ENCODE data around the gene PDCD1LG2.

PDCD1LG2 gene

DNA sequence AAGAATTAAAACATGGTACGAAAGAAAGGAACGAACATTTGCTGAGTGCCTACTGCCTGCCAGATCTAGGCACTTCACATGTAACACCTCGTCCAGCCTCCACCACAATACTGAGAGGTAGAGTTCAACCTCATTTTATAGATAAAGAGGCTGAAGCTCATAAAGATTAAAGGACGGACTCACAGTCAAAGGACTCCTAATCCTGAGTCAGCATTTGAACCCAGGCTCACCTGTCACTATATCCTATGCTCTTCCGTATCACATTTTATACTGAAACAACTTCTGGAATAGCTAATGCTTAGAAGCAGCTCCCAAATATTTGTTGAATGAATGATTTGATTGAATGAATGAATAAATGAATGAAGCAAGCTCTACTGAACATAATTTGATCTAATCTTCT, 22.5 kb downstream of the PDCD1LG2 start:
- DNase-seq: no peak

DNA sequence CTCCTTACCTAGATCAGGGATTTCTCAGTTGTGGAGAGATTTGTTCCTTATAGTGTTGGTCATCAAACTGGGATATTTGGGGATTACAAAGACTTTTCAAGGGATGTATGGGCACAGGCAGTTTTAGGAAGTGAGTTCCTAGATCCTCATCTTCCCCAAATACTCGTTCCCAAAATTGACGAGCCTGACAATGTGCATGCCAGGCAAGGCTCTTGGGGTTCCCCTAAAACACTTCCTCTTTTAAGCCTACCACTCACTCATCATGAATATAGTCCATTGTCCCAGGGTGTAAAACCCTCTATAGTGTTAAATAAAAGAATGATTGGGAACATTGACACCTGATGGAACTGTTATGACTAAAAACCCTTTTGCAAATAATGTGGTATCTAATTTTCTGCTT, 26.4 kb downstream of the PDCD1LG2 start:
- DNase-seq: no peak

DNA sequence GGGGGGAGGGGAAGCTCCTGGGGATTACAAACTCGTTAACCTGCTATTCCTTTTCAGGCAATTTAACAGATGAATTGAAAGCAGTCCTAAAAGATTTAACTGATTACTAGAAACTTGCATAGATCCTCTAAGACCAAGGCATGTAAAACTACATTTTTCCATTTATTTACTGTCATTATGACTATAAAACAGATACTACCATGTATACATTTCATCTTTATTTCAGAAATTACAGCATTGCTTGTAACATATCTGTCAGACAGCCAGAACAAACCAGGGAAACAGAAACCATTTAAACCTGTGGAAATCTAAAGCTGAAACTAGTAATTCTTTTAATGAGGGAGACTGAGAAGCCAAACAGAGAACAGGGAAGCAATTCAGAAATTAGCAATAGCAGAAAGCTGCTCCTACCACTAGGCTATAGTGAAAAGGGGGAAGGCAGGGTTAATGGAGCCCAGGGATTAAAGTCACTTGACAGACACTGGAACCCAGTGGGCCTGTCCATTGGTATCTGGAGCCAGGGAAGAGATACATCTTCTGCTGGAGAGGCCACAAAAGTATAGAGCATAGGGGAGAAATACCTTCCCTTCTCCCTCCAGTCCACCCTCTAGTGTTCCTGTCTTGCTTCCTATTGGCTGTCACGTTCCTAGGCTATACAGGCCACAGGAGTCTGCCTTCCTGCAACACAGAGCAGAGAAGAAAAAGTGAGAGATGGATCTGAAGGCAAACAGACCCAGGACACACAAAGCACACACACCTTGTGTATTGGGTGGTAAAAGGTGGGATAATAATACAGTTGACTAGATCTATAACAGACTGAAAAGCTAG, 33.8 kb downstream of the PDCD1LG2 start:
- DNase-seq: no peak

DNA sequence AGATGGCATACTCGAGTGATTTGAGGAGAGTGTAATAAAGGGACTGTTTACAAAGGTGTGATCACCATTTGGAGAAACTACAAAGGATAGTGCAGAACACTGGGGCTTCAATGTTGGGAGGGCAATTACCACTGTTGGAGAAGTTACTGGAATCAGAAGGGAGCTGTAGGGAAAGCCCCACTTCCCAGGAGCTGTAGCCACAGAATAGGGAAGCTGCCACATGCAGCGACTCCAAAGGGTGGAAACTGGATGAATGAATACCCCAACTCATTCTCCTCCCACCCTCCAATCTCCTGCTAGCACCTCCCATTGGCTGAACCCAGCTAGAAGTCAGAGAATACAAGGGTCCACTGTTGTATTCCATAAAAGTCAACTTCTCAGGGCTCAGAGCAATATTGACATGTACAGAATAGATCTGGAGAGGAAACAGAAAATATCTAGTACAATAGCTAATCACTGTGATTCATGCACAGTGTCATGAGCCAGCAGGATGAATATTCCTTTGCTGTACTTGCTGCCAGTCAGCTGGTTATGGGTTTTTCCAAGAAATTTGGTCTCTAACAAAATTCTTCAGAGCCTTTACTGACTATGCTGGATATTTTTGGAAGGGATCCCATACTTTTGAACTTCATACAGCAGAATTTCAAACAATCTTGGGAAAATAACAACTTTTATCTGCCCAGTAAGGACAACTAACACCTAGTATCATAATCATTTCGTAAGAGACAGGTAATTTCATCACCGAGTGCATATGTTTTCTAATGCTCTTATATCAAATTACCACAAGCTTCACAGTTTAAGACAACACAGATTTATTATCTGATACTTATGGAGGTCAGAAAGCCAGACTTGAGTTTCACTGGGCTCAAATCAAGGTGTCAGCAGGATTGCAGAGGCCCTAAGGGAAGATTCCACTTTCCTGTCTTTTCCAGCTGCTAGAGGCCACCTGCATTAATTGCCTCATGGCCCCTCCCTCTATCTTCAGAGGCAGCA, 39.6 kb downstream of the PDCD1LG2 start:
- no peak for DNase-seq

DNA sequence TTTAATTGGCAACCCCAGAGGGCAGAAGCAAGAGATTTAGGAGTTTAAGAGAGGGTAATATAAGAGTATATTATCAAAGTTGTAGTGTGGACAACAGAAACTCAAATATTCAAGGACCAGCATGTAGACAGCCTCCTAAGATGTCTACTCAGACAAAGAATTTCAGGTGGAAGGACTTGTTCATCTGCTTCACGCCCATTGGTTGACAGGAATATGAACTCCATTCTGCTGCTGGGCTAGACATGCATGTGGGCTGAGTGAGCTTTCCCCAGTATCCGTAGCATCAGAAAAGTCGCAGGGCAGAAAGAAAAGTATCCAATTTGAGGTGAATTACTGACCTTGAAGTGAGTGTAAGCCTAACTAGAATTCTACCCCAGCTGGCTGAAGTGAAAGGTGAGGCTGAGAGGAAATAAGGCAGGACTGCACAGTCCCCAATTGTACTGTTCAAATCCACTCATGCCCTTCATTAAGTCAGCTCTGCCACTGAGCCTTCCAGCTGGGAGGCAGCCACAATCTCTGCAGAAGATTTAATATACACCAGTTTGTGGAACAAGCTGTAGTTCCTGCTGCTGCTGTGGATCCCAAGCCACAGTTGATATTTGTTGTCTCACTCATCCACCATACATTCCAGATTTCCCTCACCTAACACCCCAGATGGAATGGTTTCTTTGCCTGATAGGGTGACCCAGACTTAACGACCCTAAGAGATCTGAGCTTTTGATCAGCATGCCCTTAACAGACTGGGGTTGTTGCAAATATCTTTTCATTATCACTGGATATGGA, 41.2 kb downstream of the PDCD1LG2 start:
- no peak for DNase-seq

DNA sequence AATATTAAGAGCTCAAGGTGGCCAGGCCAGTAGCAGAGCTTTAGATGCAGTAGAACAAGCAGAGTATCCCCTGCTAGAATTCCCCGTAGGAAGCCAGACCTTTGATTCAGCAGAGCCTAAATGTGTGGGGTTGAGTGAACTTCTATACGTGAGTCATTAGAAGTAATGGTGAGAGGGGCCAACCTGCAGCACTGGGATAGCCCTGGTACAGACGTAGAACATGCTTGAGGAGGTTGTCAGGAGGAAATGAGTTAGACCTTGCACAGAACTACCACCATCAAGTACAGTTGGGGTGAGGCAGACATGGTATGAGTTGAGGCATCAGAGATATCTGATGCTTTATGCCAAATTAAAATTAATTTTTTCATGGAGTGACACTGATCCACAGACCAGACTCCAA, 42.0 kb downstream of the PDCD1LG2 start:
- no peak for DNase-seq

DNA sequence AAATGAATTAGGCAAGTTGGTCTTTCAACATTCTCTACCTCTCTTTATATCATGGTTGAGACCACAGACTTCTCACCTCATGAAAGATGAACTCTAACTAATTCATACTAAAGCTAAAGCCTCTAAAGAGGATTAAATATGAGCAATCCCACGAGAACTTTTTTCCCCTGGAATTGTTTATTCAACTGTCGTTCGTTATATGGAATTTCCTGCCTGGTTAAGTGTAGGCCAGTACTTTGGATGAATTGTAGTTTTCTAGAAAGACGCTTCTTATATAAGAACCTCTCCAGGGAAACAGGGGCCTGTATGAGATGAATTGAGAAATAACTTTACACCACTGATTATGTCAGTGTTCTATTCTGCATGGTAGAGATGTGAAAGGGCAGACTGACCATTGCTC, 42.9 kb downstream of the PDCD1LG2 start:
- no peak for DNase-seq

DNA sequence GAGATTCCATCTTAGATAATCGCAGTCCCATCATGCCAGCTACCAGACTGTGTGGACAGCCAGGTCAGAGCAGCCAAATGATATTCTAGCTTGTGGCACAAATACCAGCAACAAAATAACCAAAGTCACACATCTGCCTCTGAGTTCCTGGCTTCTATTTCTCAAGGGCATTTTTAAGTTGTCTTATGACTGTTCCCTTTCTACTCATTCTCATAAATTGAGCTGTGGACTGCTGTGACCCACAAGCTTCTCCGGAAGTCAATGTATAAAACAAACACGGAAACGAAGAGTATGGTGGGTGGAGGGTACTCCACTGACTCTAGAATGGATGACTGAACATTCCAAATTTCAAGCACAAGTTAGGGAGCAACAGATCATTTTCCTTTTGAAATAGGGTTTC, 43.9 kb downstream of the PDCD1LG2 start:
- DNase-seq: peak; percentile 15

DNA sequence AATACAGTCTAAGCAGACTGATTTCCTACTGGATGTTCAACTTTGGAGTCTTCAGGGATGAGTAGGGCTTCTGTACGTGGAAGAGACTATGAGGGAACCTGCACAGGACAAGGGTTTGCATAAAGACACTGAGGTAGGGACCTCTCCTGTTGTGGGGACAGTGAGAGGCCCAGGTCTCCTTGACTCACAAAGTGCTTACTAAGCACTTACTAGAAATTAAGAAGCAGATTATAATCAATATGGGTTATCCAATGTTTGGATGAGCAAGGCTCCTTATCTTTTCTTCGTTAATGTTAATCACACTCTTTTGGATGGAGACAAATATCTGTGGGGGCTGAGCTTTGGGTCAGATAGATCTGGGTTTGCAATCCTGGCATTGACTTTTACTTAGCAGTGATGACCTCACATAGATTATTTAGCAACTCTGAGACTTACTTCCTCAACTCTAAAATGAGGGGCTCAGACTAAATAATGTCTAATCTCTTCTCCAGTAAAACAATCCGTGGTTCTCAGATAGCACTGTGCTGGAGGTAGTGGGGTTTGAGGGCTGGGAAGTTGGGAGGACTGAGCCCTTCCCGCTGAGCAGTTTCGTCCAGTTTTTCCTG, 45.9 kb downstream of the PDCD1LG2 start:
- no peak for DNase-seq

DNA sequence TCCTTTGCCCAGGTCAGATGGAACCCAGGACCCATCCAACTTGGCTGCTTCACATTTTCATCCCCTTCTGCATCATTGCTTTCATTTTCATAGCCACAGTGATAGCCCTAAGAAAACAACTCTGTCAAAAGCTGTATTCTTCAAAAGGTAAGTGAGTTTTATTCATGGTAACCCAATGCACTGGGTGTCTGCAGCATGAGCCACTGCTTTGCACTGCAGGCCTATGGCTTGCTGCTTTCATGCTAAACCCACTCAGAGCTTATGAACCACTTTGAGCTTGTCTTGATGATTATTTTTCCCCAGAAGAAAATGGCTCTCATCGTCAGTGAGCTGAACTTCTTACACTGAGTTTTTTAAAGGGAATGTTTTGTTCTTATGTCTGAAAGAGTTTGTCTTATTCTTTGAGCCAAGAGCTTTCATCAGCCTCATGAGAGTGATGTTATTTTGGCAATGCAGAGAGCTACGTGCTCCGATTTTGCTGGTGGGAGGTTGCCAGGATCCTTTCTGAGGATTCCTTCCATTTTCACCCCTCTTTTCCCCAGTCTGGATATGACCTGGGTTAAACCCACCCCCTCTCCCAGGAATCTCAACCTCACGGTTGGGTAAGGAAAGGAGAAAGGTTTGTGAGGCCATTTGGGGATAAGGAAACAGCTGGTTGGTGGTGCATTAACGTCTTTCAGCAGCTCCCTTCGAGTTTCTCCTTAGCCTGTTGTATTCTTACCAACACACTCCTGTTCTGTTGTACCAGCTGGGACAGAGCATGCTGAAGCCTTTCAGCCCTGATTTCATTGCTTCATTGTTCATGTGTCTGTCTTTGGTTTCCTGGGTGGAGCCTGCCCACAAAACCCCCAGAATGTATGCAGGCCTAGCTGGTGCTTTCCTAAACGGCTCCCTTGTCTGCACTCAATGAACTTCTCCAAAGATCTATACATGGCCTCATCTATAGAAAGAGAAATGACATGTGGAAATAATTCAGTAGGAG, 47.6 kb downstream of the PDCD1LG2 start:
- peak; percentile 23 for DNase-seq

DNA sequence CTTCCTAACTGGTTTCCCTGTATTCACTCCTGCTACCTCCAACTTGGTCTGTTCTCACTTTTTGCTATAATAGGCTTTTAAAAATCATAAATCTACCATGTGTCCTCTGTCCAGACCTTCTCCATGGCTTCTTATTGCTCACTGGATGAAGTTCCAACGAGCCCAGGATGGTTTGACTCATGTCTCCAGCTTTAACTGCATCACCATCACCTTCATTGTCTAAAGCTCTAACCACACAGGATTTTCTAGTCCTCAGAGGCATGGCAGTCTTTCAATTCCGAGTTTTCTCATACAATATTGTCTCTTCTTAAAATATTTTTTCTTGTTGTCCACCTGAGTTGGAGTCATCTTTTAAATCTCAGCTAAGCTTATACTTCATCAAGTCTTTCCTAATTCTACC, 49.3 kb downstream of the PDCD1LG2 start:
- DNase-seq: no peak

DNA sequence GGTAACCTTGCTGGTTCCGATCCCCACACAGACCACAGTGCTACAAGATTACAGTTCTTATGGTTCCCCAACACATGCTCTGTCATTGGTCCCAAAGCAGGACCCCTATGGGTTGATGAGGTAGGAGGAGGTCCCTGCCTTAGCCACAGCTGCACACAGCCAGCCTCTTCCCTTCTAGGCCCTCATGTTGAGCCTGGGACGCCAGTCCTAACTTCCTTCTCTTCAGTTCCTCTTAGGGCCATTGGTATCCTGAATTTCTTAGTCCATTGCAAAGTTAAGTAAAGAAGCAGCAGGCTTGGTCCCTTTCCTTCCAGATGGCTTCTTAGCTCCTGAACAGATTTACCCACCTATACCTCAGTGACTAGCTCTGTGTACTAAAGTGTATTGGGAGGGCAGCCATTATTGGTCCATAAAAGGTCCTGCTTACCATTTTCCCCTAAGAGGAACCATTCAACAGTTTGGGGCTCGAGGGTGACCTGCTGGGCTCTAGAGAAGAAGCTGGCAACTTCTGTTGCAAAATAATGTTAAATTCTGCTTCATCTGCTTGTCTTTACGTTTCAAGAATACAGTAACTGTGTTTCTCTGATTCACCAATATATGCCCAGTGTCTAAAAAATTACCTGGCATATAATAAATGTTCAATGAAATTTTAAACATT, 50.2 kb downstream of the PDCD1LG2 start:
- DNase-seq: no peak

DNA sequence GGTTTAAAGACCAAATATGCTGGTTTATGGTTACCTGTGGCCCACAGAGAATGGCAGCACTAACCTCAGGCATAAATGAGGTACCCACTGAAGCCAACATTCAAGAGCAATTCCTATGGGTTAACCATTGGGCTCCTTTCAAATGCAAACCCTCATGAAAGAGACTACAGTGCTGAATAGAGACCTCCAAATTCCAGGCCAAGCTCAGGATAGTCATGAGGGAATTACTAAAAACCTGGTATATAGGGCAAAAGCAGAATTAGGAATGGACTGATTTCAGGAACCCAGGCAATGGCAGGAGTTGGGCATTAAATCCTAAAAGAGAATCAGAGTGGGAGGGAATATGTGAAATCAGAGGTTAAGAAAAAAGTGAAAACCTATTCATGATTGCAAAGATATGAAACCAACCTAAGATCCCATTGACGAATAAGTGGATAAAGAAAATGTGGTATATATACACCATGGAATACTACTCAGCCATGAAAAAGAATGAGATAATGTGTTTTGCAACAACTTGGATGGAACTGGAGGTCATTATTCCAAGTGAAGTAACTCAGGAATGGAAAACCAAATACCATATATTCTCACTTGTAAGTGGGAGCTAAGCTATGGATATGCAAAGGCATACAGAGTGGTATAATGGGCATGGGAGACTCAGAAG, 51.6 kb downstream of the PDCD1LG2 start:
- DNase-seq: no peak

DNA sequence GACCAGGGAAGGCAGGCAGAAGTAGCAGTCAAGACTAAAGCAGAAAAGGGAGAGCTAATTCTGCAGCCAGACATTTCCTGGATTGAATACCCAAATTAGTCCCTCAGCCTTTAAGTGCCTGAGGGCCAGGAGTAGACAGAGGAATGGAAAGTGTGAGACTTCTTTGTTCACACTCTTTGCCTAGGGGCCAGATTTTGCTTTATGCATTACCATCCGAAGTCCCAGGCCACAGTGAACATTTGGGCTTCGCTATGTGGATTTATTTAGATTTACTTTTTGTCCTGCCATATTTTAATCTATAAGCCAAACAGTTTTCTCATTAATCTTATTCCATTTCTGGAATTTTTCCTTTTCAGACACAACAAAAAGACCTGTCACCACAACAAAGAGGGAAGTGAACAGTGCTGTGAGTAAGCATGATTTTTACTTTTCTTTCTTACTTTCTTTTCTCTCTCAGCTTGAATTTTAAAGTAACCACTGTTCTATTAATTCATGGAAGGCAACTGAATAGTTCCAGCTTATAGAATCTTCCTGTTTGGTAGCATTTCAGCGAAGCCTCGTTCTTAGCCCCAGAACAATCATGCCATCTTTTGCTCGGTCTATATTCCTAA, 52.6 kb downstream of the PDCD1LG2 start:
- DNase-seq: no peak

DNA sequence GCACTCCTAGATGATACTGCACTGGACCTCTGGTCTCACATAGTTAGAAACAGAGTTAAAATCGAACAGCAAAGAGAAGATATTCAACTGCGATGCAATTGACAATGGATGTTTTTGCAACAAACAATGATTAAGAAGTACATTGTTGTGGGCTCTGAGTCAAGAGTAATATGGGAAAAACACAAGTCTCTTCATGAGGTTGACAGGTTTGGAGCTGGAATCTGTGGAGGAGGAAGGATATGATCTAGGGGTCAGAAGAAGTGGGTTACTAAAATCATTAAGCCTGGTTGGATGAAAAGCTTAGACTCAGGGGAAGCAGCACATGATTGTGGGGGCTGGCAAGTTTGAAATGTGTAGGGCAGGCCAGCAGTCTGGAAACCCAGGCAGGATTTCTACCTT, 53.1 kb downstream of the PDCD1LG2 start:
- DNase-seq: no peak

DNA sequence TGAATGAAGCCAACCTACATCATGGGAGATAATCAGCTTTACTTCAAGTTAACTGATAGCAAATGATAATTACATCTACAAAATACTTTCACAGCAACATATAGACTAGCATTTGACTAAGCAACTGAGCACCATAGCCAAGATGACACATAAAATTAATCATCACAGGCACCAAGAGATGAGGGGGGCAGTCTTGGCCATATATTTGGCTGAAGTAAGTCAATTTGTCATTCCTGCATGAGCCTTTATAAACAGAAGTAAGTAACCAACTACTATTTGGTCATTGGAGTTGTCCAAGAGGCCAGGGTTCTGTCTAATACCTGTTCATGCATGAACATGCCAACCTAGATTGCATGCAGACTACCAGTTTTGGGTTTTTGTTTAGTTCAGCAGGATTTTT, 53.6 kb downstream of the PDCD1LG2 start:
- no peak for DNase-seq

DNA sequence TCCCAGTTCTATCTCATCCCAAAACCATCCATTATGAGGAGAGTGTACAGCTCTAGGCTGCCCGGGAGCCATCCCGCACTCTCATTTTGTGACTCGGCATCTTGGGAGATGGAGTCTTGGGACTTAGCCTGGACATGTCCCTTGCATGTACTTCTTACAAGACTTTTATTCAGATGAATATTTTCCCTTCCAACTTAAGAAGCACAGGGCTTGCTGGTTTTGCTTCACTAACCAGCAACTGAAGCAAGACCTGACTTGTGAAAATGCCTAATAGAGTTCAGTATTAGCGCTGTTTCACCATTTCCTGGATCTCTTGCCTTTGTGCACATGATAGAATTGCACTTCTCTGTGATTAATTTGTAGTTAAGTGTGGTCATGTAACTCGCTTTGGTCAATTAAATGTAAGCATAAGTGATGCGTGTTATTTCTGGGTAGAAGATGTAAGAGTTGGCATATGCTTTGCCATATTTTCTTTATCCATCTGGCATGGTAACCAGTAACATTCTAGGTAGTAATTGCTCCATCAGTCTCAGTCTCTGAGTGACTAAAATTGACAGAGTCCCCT, 55.8 kb downstream of the PDCD1LG2 start:
- DNase-seq: no peak

DNA sequence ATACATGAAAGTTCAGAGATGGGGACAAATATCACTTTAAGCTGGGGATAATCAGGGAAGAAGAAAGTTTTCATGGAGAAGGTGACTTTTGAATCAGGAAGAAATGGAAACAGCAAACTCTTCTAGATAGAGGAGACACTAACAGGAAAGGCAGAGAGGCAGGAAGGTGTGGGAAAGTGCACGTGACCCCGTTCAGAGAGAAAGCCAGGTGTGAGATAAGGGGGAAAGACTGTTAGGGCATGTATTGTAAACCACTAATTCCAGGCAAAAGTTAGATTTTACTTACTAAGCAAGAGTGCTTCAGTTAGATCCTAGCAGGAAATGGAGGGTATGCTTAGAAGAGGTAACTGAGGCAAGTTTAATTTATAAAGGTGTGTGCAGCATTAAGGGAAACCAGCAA, 58.5 kb downstream of the PDCD1LG2 start:
- no peak for DNase-seq

DNA sequence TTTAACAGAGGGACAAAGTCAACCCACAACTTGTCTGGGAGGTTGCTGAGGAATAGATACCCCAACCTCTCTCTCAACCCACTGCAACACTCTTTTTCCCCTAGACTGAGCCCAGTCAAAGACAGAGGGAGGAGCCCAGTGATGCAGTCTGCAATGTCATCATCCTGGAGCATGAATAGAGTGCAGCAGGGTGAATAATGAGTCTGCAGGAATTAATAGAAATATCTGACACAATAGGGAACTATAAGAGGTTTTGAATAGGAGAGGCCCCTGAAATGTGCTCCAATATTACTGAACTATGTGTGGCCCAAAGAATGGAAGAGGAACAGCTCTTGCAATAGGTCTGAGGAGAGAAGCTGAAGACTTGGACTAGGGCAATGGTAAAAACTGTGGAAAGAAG, 59.1 kb downstream of the PDCD1LG2 start:
- DNase-seq: no peak

DNA sequence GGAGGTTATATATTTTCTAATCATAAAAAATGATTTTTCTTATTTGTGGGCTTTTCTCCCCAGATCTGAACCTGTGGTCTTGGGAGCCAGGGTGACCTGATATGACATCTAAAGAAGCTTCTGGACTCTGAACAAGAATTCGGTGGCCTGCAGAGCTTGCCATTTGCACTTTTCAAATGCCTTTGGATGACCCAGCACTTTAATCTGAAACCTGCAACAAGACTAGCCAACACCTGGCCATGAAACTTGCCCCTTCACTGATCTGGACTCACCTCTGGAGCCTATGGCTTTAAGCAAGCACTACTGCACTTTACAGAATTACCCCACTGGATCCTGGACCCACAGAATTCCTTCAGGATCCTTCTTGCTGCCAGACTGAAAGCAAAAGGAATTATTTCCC, 59.6 kb downstream of the PDCD1LG2 start:
- DNase-seq: no peak

All from activated CD4-positive, alpha-beta T cell treated with anti-CD3 and anti-CD28 coated beads, Interleukin-2, amount 50 U/mL, for 16 hours (primary cell).